GM18498 (cell line): ENCODE measurements around the gene NUDT7.

Source experiments
- ATAC-seq: cut with Tn5 transposase; IDR thresholded peaks from one replicate; pipeline ENCODE4 v1.9.1; 2021; ENCODE audit warnings: mild to moderate bottlenecking, moderate library complexity; ENCODE audit not compliant: unreplicated experiment

NUDT7 gene

GRCh38 chr16:77775911-77776909 is 53.9 kb downstream of the NUDT7 start:
- no peak for ATAC-seq

GRCh38 chr16:77777745-77778144 is 55.4 kb downstream of the NUDT7 start:
- no peak for ATAC-seq

- no peak for ATAC-seq
These were observed 58.1 kb downstream of the NUDT7 start for GRCh38 chr16:77780378-77780837.

- no peak for ATAC-seq
These were observed 58.8 kb downstream of the NUDT7 start for GRCh38 chr16:77781091-77781490.

- ATAC-seq = no peak
These were observed 60.4 kb downstream of the NUDT7 start for GRCh38 chr16:77782694-77783093.

- no peak for ATAC-seq
These were observed 62.4 kb downstream of the NUDT7 start for GRCh38 chr16:77784441-77785372.

GRCh38 chr16:77785373-77785764 is 63.1 kb downstream of the NUDT7 start:
- no peak for ATAC-seq

- no peak for ATAC-seq
These were observed 64.0 kb downstream of the NUDT7 start for GRCh38 chr16:77786186-77786847.

- no peak for ATAC-seq
These were observed 65.1 kb downstream of the NUDT7 start for GRCh38 chr16:77787452-77787851.

- ATAC-seq = peak; percentile 61
These were observed 66.1 kb downstream of the NUDT7 start, which contains the start of gene VAT1L for GRCh38 chr16:77788181-77789084. Gene VAT1L, plus strand, starts transcription at chr16:77788564. Its CDS starts 119 bp downstream, at chr16:77788683.

- no peak for ATAC-seq
These were observed 67.0 kb downstream of the NUDT7 start for GRCh38 chr16:77789085-77790008.

- no peak for ATAC-seq
These were observed 67.7 kb downstream of the NUDT7 start for GRCh38 chr16:77790009-77790372.

- ATAC-seq = no peak
These were observed 68.6 kb downstream of the NUDT7 start for GRCh38 chr16:77790912-77791311.
